B cell (primary cell): ENCODE data around the gene PHACTR3. TPM values are rescaled to one million over a fixed set of nuclear protein-coding genes. Genes with fewer than 3 reads are reported as not detected.

Experiments
- ATAC-seq: fragments of 200-7000 bp; cut with Tn5 transposase; one replicate; pipeline ENCODE4 v1.10.0; 2021; ENCODE audit warnings: low read depth, mild to moderate bottlenecking, moderate number of reproducible peaks, moderate library complexity
- CTCF ChIA-PET: fragments of 350-600 bp; sonication (Branson Sonifier 250); formaldehyde crosslinking; loops from one replicate; lab custom pipeline; 2021; ENCODE audit warnings: antibody characterized with exemption, inconsistent platforms; lab: Charles Lee
- POLR2A ChIA-PET: fragments of 350-600 bp; sonication (Branson Sonifier 250); formaldehyde crosslinking; loops from one replicate; lab custom pipeline; 2021; ENCODE audit warnings: antibody characterized with exemption; lab: Charles Lee
- DNase-seq: peaks from one replicate; pipeline ENCODE4 v3.0.0; 2013
- H2AFZ ChIP-seq: 2 replicates; pipeline ENCODE4 v1.6.1; 2012; ENCODE audit warnings: mild to moderate bottlenecking, low read depth, low read length; ENCODE audit not compliant: insufficient read depth, poor library complexity, severe bottlenecking
- H3K27ac ChIP-seq, 2 donors: 1 replicate in 1 of 2; 2 replicates in 1 of 2; pipeline ENCODE4 v1.5.1; 2012 to 2013; ENCODE audit warnings: low read length in 2 of 2, mild to moderate bottlenecking in 2 of 2, moderate library complexity in 1 of 2
- H3K27me3 ChIP-seq, 4 experiments: fragments of 200-600 bp in 1 of 4; sonication (generic) in 1 of 4; replicated peaks in 1 of 4; 1 replicate in 2 of 4; 2 replicates in 2 of 4; pipeline versions ENCODE4 v1.6.1 to v1.7.0; 2013 to 2016; ENCODE audit warnings: low read length in 3 of 4, mild to moderate bottlenecking in 2 of 4, mixed read lengths in 1 of 4, moderate library complexity in 1 of 4; ENCODE audit not compliant: insufficient read depth in 4 of 4, control insufficient read depth in 3 of 4; ENCODE audit errors: control extremely low read depth in 1 of 4
- H3K36me3 ChIP-seq, 2 experiments: replicated peaks in 1 of 2; 1 replicate in 1 of 2; 2 replicates in 1 of 2; pipeline versions ENCODE4 v1.6.1 to v1.7.1; 2013; ENCODE audit warnings: low read length in 1 of 2; ENCODE audit not compliant: insufficient read depth in 2 of 2, control insufficient read depth in 1 of 2; ENCODE audit errors: control extremely low read depth in 1 of 2, extremely low read depth in 1 of 2
- H3K4me1 ChIP-seq, 2 donors: fragments of 200-600 bp in 1 of 2; sonication (generic) in 1 of 2; 1 replicate in 1 of 2; 2 replicates in 1 of 2; pipeline versions ENCODE4 v1.5.1 to v1.6.1; 2013 to 2017; ENCODE audit warnings: low read length in 2 of 2; ENCODE audit not compliant: control insufficient read depth in 2 of 2, insufficient read depth in 2 of 2
- H3K4me2 ChIP-seq: replicated peaks from 2 replicates; pipeline ENCODE3; 2012; ENCODE audit warnings: mild to moderate bottlenecking, low read depth, low read length; ENCODE audit not compliant: poor library complexity, severe bottlenecking
- H3K4me3 ChIP-seq, 5 experiments: fragments of 200-600 bp in 1 of 5; sonication (generic) in 1 of 5; 1 replicate in 3 of 5; 2 replicates in 2 of 5; pipeline versions ENCODE4 v1.5.1 to v1.7.0; 2011 to 2016; ENCODE audit warnings: low read length in 4 of 5, mild to moderate bottlenecking in 4 of 5, low read depth in 2 of 5, control low read depth in 1 of 5, moderate library complexity in 1 of 5; ENCODE audit not compliant: insufficient read depth in 1 of 5; ENCODE audit errors: control extremely low read depth in 1 of 5, extremely low read depth in 1 of 5
- H3K79me2 ChIP-seq: fragments of 200-600 bp; sonication (generic); one replicate; pipeline ENCODE4 v1.6.0; 2016; ENCODE audit warnings: low read length; ENCODE audit not compliant: control insufficient read depth, insufficient read depth
- H3K9ac ChIP-seq: fragments of 200-600 bp; sonication (generic); 2 replicates; pipeline ENCODE4 v1.6.1; 2017; ENCODE audit warnings: mild to moderate bottlenecking, low read length, moderate library complexity
- H3K9me3 ChIP-seq, 3 donors: one replicate each; pipeline versions ENCODE4 v1.6.1 to v1.7.1; 2013; ENCODE audit warnings: low read length in 2 of 3; ENCODE audit not compliant: control insufficient read depth in 2 of 3, insufficient read depth in 1 of 3; ENCODE audit errors: control extremely low read depth in 1 of 3
- H4K20me1 ChIP-seq: 2 replicates; pipeline ENCODE4 v1.6.0; 2012; ENCODE audit warnings: mild to moderate bottlenecking, low read length; ENCODE audit not compliant: insufficient read depth, control insufficient read depth, poor library complexity, severe bottlenecking
- H3K27ac Mint-ChIP-seq: one replicate; pipeline ENCODE4 v1.8.0; 2021; ENCODE audit warnings: mixed read lengths
- H3K27me3 Mint-ChIP-seq: one replicate; pipeline ENCODE4 v1.8.0; 2021; ENCODE audit warnings: mixed read lengths
- H3K4me1 Mint-ChIP-seq: one replicate; pipeline ENCODE4 v1.8.0; 2021; ENCODE audit warnings: mixed read lengths
- H3K4me3 Mint-ChIP-seq: one replicate; pipeline ENCODE4 v1.8.0; 2021; ENCODE audit warnings: mixed read lengths
- H3K9me3 Mint-ChIP-seq: one replicate; pipeline ENCODE4 v1.8.0; 2022; ENCODE audit warnings: mixed read lengths; ENCODE audit not compliant: insufficient read depth
- EZH2 ChIP-seq: IDR thresholded peaks from 2 replicates; pipeline ENCODE4 v1.6.1; 2012; ENCODE audit warnings: borderline replicate concordance, low read depth, mild to moderate bottlenecking, moderate library complexity, low read length; ENCODE audit not compliant: insufficient read depth, poor library complexity, severe bottlenecking
- WGBS: methylation state at CpG from one replicate; pipeline ENCODE4 v1.1.5; 2013; ENCODE audit warnings: missing lambda C conversion rate; ENCODE audit not compliant: insufficient coverage; 5-methylcytosine and 5-hydroxymethylcytosine counted together
- intact Hi-C: fragments of 100-400 bp; cut with micrococcal nuclease; formaldehyde crosslinking; loops from one replicate; pipeline ENCODE4 v1.10.0; 2022
- polyA plus RNA-seq: library from polyadenylated mRNA; depleted of rRNA; stranded (reverse); fragments of >200 nt; gene quantifications from 2 replicates; pipeline ENCODE4 v1.2.3, GENCODE V29; 2012
- total RNA-seq, 2 donors: library from RNA; stranded (reverse); fragments of 120-200 nt in 1 of 2; gene quantifications; 1 replicate in 1 of 2; 2 replicates in 1 of 2; pipeline versions ENCODE4 v1.2.3 to v1.2.4, GENCODE V29; 2013 to 2022
- TF ChIP-seq, protein P1 (sequence below): fragments of 200-600 bp; IDR thresholded peaks from one replicate; pipeline ENCODE4 v1.8.0; 2022; ENCODE audit warnings: antibody characterized with exemption, mild to moderate bottlenecking

PHACTR3 gene
- total and polyA plus RNA-seq, 2 donors (not counting 1 experiment from before 2014, with no cell fraction given): not detected

DNA sequence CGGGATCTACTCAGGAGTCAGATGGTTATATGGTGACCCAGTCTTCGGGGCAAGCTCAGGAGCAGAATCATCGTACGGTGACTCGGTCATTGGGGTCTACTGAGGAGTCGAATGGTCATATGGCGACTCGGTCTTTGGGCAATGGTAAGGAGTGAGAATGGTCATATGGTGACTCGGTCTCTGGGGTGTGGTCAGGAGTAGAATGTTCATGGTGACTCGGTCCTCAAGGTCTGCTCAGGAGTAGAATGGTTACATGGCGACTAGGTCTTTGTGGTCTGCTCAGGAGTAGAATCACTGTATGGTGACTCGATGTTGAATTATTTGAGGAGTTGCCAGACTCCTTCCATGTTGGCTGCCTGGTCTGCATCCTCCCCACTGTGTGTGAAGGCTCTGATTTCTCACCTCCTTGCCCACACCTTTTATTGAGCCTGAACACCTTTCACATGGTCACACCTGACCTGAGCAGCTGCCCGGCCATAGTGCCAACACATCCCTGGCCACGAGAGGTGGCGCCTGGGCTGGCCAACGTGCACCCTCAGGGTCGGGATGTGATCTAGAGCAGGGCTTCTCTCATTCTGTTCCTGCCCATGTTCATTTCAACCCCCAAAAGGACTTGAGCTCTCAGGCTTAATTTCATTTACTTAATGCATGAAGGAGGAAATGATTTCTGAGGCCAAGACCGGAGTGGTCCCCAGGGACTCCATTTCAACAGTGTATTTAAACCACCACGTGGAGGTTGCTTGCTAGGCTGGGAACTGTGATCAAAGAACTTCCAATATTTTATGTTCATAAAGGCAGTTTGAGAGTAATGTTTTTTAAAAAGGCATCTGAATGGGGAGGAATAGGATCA, 119.5 kb downstream of the PHACTR3 start:
- Histone ChIP-seq H3K4me3 (no peak overlapping the region), H2AFZ (no peak overlapping the region), H3K36me3 (no peaks in the 10 kb centered on the region), H3K9me3 (peaks cover 0 to 11% (median 0%) of the 10 kb centered on the region in 3 donors), H3K27ac (no peak overlapping the region), H4K20me1 (no peaks in the 10 kb centered on the region), H3K4me1 (no peaks in the 10 kb centered on the region), H3K27me3 (no peaks in the 10 kb centered on the region), H3K4me2 (no peak overlapping the region), H3K9ac (no peak overlapping the region), H3K79me2 (no peaks in the 10 kb centered on the region)
- no peak for TF ChIP-seq EZH2
- TF ChIP-seq, protein P1, sequence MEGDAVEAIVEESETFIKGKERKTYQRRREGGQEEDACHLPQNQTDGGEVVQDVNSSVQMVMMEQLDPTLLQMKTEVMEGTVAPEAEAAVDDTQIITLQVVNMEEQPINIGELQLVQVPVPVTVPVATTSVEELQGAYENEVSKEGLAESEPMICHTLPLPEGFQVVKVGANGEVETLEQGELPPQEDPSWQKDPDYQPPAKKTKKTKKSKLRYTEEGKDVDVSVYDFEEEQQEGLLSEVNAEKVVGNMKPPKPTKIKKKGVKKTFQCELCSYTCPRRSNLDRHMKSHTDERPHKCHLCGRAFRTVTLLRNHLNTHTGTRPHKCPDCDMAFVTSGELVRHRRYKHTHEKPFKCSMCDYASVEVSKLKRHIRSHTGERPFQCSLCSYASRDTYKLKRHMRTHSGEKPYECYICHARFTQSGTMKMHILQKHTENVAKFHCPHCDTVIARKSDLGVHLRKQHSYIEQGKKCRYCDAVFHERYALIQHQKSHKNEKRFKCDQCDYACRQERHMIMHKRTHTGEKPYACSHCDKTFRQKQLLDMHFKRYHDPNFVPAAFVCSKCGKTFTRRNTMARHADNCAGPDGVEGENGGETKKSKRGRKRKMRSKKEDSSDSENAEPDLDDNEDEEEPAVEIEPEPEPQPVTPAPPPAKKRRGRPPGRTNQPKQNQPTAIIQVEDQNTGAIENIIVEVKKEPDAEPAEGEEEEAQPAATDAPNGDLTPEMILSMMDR: no peak
- Mint-ChIP-seq H3K4me3 (no peak overlapping the region), H3K9me3 (no peaks in the 10 kb centered on the region), H3K4me1 (no peaks in the 10 kb centered on the region), H3K27me3 (peaks cover 8% of the 10 kb centered on the region), H3K27ac (no peak overlapping the region)
- intact Hi-C loops: no loop called here
- 89% methylated on average over 16 of the region's 19 CpGs for WGBS
- CTCF ChIA-PET: no interaction called here
- POLR2A ChIA-PET: no interaction called here
- ATAC-seq (no peak), DNase-seq (no peak)
